Sigmoid colon (tissue), 3 donors: Measurements from ENCODE around the gene SERPINE1.

Experiments
- POLR2A ChIP-seq, 2 donors: fragments of 450-650 bp; IDR thresholded peaks; one replicate each; pipeline ENCODE4 v1.6.1; 2016; ENCODE audit warnings: antibody characterized with exemption in 2 of 2, mild to moderate bottlenecking in 2 of 2, moderate library complexity in 2 of 2
- TF ChIP-seq, protein P1 (sequence below), 4 experiments: fragments of 450-650 bp in 3 of 4; fragments of 200-600 bp in 1 of 4; IDR thresholded peaks; one replicate each; pipeline ENCODE4 v1.5.1; 2016 to 2019; ENCODE audit warnings: antibody characterized with exemption in 4 of 4, mild to moderate bottlenecking in 3 of 4, moderate library complexity in 2 of 4

DNA sequence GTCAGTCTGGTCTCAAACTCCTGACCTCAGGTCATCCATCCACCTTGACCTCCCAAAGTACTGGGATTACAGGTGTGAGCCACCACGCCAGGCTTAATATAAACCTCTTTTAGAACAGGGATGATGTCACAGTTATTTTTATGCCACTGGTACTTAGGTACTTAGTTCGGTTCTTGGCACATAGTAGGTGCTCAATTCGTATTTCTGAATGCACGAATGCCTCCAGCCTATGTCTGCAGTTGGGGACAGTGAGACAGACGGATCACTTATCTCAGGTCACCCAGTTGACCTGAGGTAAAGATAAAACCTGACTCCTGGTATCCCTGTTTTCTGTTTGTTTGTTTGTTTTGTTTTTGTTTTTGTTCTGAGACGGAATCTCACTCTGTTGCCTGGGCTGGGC is 59.3 kb downstream of the SERPINE1 start:
- no peak for TF ChIP-seq POLR2A (IDR thresholded peaks at IDR 0.05)
- TF ChIP-seq, protein P1, sequence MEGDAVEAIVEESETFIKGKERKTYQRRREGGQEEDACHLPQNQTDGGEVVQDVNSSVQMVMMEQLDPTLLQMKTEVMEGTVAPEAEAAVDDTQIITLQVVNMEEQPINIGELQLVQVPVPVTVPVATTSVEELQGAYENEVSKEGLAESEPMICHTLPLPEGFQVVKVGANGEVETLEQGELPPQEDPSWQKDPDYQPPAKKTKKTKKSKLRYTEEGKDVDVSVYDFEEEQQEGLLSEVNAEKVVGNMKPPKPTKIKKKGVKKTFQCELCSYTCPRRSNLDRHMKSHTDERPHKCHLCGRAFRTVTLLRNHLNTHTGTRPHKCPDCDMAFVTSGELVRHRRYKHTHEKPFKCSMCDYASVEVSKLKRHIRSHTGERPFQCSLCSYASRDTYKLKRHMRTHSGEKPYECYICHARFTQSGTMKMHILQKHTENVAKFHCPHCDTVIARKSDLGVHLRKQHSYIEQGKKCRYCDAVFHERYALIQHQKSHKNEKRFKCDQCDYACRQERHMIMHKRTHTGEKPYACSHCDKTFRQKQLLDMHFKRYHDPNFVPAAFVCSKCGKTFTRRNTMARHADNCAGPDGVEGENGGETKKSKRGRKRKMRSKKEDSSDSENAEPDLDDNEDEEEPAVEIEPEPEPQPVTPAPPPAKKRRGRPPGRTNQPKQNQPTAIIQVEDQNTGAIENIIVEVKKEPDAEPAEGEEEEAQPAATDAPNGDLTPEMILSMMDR (IDR thresholded peaks at IDR 0.05): no peak
